Measurements from ENCODE around the gene EEF1AKMT4. TPM values are rescaled to one million over a fixed set of nuclear protein-coding genes. Genes with fewer than 3 reads are reported as not detected.

The EEF1AKMT4 gene
- total RNA-seq, 1 experiment from 2014 or later = 7.8 TPM

DNA sequence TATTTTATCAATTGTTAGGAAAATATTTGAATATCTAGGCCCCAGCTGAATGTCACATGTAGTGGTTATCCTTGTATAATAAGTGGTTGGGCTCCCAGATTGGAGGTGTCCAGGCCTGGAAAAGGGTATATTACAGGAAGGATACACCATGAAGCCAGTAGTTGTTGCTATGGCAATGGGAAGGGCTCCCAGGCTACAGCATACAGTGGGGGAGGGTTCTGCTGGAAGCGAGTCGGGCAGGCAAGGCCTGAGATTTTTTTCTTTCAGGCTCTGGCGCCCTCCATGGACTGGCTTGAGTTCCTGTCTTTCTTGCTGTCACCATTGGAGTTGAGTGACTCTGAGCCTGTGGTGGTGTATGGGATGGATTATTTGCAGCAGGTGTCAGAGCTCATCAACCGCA, 35.2 kb downstream of the EEF1AKMT4 start:
- Histone ChIP-seq H3K27ac (ENCODE audit: low read depth, low read length, poor library complexity, severe bottlenecking) (no peak overlapping the region), H3K36me3 (ENCODE audit: insufficient read depth, low read length, poor library complexity, severe bottlenecking) (no peaks in the 10 kb centered on the region), H3K4me1 (ENCODE audit: insufficient read depth, low read length, poor library complexity, severe bottlenecking) (no peaks in the 10 kb centered on the region), H3K4me3 (ENCODE audit: low read depth, low read length, poor library complexity, severe bottlenecking) (no peak overlapping the region), H3K9me3 (ENCODE audit: low read depth, low read length, poor library complexity, severe bottlenecking) (no peaks in the 10 kb centered on the region), H3K27me3 (replicated peaks; ENCODE audit: insufficient read depth, low read depth, low read length, poor library complexity) (no peaks in the 10 kb centered on the region)
- CTCF ChIA-PET = no interaction called here
- no TSS peak for BruUV-seq (replicated peaks)
- intact Hi-C loops (cut with micrococcal nuclease; ENCODE audit: unreplicated experiment) = no loop called here
- POLR2A ChIA-PET (ENCODE audit: low non-redundant PET) = no interaction called here
- DNase-seq (ENCODE audit: low spot score) = peak; percentile 82
- TF ChIP-seq EZH2 (IDR thresholded peaks at IDR 0.05; ENCODE audit: borderline replicate concordance, low read depth, low read length, poor library complexity, severe bottlenecking) (no peak), CTCF (conservative IDR thresholded peaks at IDR 0.05; ENCODE audit: low read depth, low read length) (peak; percentile 60)

- TF ChIP-seq CTCF (conservative IDR thresholded peaks at IDR 0.05; ENCODE audit: low read depth, low read length) = peak; percentile 76
- TF ChIP-seq EZH2 (IDR thresholded peaks at IDR 0.05; ENCODE audit: borderline replicate concordance, low read depth, low read length, poor library complexity, severe bottlenecking) = no peak
- no peaks in the 10 kb centered on the region for H3K9me3 ChIP-seq (ENCODE audit: low read depth, low read length, poor library complexity, severe bottlenecking)
- CTCF ChIA-PET = interaction anchor here (0.6 to 1.2 kb wide), 3 partner anchors 393 to 1504 kb away, joined by 3 read pairs; no protein-coding TSS in a partner anchor
- no peak overlapping the region for H3K4me3 ChIP-seq (ENCODE audit: low read depth, low read length, poor library complexity, severe bottlenecking)
- no peak overlapping the region for H3K27ac ChIP-seq (ENCODE audit: low read depth, low read length, poor library complexity, severe bottlenecking)
- BruUV-seq (replicated peaks) = no TSS peak
- H3K4me1 ChIP-seq (ENCODE audit: insufficient read depth, low read length, poor library complexity, severe bottlenecking) = no peaks in the 10 kb centered on the region
- POLR2A ChIA-PET (ENCODE audit: low non-redundant PET) = no interaction called here
- H3K27me3 ChIP-seq (replicated peaks; ENCODE audit: insufficient read depth, low read depth, low read length, poor library complexity) = no peaks in the 10 kb centered on the region
- DNase-seq (ENCODE audit: low spot score) = peak; percentile 69
- intact Hi-C loops (cut with micrococcal nuclease; ENCODE audit: unreplicated experiment) = loop anchor here (1.0 kb wide), 1 partner anchor 394 kb away; no protein-coding TSS in a partner anchor
- no peaks in the 10 kb centered on the region for H3K36me3 ChIP-seq (ENCODE audit: insufficient read depth, low read length, poor library complexity, severe bottlenecking)
Measured at GRCh38 chr3:184289426-184289938, 40.0 kb downstream of the EEF1AKMT4 start.

GRCh38 chr3:184290331-184290730, 40.9 kb downstream of the EEF1AKMT4 start:
- ChIA-PET CTCF (no interaction called here), POLR2A (ENCODE audit: low non-redundant PET) (no interaction called here)
- DNase-seq (ENCODE audit: low spot score) = no peak
- no peaks in the 10 kb centered on the region for H3K27me3 ChIP-seq (replicated peaks; ENCODE audit: insufficient read depth, low read depth, low read length, poor library complexity)
- H3K36me3 ChIP-seq (ENCODE audit: insufficient read depth, low read length, poor library complexity, severe bottlenecking) = no peaks in the 10 kb centered on the region
- H3K4me3 ChIP-seq (ENCODE audit: low read depth, low read length, poor library complexity, severe bottlenecking) = no peak overlapping the region
- no peaks in the 10 kb centered on the region for H3K9me3 ChIP-seq (ENCODE audit: low read depth, low read length, poor library complexity, severe bottlenecking)
- H3K4me1 ChIP-seq (ENCODE audit: insufficient read depth, low read length, poor library complexity, severe bottlenecking) = no peaks in the 10 kb centered on the region
- H3K27ac ChIP-seq (ENCODE audit: low read depth, low read length, poor library complexity, severe bottlenecking) = no peak overlapping the region
- BruUV-seq (replicated peaks) = no TSS peak
- TF ChIP-seq CTCF (conservative IDR thresholded peaks at IDR 0.05; ENCODE audit: low read depth, low read length) = no peak
- TF ChIP-seq EZH2 (IDR thresholded peaks at IDR 0.05; ENCODE audit: borderline replicate concordance, low read depth, low read length, poor library complexity, severe bottlenecking) = no peak
- intact Hi-C loops (cut with micrococcal nuclease; ENCODE audit: unreplicated experiment) = no loop called here
